ENCODE measurements around the gene LARGE1.

DNA sequence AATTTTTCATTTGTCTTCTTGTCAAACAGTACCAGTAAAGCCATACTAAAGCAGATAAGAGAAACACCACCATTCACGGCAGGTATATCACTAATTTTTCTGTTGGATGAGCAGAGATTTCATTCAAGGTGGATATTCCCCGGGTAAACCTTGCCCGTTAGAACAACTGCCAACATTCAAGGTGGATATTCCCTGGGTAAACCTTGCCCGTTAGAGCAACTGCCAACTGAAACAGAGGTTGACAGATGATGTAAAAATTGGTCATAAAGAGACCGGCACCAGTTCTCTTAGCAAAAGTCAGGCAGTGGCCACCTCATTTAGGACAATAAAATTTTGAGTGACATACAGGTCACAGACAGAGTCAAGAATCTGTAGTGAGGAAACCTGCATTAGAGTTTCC is 438.7 kb downstream of the LARGE1 start:
- TF ChIP-seq POLR2AphosphoS5 (IDR thresholded peaks at IDR 0.05; ENCODE audit: low read depth, low read length) (no peak), POLR2A (IDR thresholded peaks at IDR 0.05; ENCODE audit: low read depth, low read length) (no peak), PAX5 (IDR thresholded peaks at IDR 0.05; ENCODE audit: insufficient read depth, low read length, severe bottlenecking) (no peak)
